GM18511 (cell line): ENCODE data around the gene SLC6A19.
"Not testable (repeated sequence)": the region's sequence is repeated elsewhere in the genome, so short reads cannot be mapped to it uniquely, and the experiment has no call there.

Experiments
- ATAC-seq: cut with Tn5 transposase; IDR thresholded peaks from one replicate; pipeline ENCODE4 v1.9.1; 2021; ENCODE audit warnings: mild to moderate bottlenecking, moderate library complexity; ENCODE audit not compliant: unreplicated experiment

The SLC6A19 gene

DNA sequence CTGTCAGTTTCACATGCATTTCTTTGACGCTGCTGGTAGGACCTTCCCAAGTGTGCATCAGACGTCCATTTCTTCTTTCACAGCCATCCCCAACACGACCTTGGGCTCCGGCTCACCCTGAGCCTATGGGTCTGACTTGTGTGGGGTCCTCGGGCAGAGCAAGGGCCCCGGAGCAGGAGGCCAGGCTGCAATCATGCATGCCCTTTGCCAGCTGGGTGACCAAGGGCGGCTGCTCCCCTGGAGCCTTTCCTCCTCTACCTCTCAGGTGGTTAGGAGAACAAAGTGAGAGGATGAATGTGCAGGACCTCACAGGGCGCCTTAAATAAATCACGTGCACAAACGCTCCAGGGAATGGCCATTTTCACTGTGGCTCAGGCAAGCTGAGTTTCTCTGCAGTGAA is 60.2 kb downstream of the SLC6A19 start:
- no peak for ATAC-seq

DNA sequence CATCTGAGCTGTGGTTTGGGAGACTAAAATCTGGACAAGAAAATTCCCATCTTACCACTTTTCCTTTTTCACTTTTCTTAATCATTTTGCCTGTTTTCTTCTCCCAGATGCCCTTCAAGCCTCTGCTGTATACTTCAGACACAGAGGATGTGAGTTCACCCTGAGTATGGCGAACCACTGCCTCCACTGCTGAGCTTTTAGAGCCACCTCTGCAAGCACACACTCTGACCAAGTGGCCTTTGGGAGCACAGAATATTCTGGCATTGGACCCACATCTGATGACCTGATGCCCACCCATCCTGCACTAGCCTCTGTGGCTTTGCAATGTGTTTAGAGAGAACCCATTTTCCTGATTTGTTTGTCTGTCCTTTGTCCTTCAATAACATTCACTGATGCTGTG is 61.0 kb downstream of the SLC6A19 start:
- ATAC-seq: no peak

DNA sequence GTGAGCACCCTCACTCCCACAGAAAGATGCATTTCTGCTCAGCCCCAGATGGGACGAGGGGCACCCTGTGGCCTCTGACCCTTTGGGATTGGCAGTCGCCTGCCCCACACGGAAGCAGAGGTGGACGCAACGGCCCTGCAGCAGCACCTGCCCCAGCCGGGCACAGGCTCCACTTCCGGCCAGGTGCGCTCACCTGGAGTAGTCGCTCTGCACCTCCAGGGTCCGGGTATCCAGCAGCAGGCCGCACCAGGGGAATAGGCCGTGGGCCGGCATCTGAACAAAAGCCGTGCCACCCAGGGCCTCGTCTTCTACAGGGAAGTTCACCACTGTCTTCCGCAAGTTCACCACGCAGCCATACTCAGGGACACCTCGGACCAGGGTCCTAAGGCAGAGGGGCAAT is 62.8 kb downstream of the SLC6A19 start:
- no peak for ATAC-seq

DNA sequence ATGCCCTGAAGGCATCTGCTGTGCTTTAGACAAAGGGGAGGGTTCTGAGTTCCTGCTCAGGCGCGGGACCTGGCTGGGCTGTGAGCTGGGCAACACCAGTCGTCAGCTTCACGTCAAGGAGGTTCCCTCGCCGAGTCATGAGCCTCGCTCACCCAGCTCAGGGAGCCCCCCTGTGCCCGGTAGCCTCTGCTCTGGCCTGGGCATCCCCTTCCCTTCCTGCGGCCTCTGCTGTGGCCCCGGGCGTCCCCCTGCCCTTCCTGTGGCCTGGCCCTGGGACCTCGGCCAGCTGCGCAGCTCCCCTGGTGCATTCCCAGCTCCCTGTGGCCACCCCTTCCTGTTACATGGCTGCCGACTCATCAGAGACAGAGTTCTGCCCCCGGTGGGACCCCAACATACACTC is 63.6 kb downstream of the SLC6A19 start:
- ATAC-seq: no peak

DNA sequence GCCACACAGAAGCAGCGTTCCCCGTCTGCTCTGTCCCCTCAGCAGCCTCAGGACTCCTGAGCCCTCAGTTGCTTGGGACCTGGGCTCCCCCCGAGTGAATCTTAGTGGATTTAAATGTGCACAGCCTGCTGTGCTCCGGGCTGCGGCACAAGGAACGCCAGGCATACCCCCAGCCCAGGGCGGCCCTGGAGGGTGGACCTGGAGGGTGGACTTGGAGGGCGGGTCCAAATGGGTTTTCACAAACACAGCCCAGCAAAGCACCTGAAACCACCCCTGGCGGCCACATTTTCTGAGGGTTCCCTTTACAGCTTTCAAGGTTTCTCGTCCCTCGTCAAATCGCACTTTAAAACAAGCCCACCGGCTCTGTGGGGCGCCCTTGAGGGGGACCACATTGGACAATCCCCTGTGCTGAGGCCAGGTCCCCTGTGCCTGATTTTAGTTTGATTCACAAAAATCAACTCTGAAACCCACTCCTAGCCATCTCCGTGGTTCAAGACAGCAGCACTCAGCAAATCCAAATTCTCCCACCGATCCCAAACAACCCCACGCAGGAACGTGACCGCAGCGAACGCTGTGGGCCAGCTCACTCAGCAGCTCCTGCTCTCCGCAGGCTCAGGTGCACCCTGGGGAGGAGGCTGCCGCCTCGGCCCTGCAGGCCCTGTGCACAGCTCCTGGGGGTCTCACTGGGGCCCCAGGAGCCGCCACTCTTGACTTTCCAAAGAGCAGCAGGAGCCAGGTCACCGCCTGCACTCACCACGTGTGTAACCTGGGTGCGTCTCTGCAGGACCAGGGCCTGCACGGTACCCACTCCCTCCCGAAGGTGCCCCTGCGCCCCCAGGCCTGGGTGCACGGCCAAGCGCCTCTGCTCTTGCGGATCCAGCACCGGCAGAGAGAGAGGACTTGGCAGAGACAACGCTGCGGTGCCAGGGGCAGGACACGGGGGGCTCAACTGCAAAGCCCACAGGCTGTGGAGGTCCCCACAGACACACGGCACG is 64.4 kb downstream of the SLC6A19 start:
- no peak for ATAC-seq

DNA sequence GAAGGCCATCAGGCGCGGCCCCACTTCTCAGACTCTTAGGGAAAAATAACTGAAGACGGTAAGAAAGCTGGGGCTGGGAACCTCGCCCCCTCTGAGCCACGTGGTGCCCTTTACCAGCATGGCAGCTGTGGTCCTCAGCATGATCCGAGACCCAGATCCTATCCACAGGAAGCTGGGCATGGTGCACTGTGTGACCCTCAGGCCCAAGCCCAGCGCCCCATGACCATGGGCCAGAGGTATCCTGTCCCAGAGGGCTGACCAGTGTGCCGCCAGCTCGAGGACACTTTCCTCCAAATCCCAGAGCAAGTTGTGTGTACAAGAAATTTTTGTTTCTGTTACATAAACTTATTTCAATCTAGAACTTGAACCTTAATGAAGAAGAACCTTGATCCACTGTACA is 65.4 kb downstream of the SLC6A19 start:
- ATAC-seq: no peak

DNA sequence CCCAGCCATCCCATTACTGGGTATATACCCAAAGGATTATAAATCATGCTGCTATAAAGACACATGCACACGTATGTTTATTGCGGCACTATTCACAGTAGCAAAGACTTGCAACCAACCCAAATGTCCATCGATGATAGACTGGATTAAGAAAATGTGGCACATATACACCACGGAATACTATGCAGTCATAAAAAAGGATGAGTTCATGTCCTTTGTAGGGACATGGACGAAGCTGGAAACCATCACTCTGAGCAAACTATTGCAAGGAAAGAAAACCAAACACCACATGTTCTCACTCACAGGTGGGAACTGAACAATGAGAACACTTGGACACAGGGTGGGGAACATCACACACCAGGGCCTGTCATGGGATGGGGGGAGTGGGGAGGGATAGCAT is 66.1 kb downstream of the SLC6A19 start:
- ATAC-seq: not testable (repeated sequence)

DNA sequence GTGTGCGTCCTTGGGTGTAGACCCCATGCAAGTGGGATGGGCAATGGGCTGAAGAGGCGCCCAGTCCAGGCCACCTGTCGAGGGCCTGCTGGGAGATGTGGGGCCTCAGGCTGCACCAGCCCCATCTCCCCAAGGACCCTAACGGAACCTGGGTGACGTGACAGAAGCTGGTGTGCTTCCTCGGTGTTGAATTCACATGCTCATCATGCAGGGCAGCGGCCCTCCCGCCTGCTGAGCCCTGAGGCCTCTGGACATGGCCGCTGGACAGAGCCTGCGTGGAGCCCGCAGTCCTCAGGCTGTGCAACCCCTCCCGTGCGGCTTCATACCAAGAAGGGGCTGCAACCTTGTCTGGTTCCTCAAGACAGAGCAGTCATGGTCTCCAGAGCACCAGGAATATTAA is 66.7 kb downstream of the SLC6A19 start:
- no peak for ATAC-seq

DNA sequence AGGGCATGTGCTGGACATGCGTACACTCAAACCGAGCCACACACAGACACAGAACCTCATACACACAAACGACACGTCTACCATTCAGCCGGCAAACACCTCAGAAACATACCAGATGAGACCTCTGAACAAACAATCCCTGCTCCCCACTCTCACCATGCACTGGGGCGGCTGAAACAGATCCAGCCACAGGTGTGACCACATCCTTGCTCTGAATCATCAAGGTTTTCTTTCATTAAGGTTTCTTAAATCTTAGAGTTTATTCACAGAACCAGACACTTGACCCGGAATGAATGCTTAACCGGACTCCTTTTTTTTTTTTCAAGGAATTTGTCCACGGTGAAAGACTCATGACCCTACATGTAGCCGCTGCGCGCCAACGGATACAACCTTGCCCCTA is 67.3 kb downstream of the SLC6A19 start:
- ATAC-seq: no peak

DNA sequence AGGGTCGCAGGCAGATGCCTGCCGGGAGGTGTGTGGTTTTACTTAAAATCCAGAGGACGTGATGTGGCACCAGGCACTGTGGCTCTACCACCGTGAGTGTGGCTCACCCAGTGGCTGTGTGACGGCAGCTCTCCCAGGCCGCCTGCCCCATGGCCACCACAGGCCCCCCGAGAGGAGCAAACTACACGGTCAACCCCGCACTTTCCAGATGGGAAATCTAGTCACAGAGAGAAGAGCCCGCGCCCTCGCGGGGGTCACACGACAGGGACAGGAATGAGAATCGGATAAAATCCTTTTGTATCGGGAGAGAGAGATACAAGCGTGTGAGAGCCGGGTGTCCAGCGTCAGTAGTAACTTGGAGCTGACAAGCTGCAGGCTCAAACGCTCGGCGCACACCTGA is 69.0 kb downstream of the SLC6A19 start:
- ATAC-seq: no peak

DNA sequence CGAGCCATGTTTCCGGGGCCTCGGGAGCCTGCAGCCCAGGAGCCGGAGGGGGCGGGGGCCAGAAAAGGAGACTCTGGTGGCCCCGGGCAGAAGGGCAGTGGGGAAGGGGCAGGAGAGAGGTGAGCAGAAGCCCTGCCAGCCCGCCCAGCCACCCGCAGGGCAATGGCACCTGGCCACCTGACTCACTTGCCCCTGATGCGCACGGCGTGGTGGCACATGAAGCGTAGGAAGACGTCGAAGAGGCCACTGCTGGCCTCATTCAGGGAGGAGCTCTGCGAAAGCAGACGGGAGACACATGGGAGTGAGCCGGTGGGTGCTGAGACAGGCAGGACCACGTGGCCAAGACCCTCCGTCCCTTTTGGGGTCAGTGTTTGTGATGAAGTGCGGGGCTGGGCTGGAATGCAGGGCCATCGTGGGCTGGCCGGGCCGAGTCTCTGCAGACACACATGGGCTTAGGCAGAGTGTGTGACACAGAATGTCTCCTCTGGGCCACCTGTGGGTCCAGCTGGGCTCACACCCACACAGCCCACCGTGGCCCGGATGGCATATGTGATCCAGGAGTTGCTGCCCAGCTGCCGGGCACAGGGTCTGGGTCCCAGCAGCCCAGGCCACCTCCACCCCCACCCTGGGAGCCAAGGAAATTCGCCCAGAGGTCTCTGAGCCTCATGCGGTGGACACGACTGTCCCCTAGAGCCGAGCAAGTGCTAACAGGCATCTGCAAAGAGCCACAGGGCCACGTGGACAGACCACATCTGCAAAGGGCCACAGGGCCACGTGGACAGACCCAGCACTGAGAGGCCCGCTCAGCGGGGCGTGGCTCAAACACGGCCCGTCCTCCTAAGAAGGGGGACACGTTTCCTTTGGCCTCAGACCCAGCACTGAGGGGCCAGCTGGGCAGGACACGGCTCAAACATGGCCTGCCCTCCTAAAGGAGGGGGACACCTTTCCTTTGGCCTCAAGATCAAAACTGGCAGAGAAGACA is 69.8 kb downstream of the SLC6A19 start:
- no peak for ATAC-seq

DNA sequence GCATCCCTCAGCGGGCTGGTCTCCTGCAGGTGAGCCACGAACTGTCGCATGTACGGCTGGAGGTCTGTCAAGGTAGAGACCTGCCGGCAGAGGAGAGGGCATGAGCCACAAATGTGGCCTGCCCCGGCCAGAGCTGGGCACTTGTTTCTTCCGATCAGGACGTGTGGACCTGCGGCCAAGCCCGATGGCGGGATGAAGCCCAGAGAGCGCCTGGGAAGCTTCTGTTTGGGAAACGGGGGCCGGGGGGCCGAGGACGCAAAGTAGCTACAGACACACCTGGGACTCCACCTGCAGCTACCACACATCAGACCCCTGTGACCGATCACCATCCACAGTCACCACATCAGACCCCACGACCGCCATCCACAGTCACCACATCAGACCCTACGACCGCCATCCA is 70.8 kb downstream of the SLC6A19 start:
- no peak for ATAC-seq

DNA sequence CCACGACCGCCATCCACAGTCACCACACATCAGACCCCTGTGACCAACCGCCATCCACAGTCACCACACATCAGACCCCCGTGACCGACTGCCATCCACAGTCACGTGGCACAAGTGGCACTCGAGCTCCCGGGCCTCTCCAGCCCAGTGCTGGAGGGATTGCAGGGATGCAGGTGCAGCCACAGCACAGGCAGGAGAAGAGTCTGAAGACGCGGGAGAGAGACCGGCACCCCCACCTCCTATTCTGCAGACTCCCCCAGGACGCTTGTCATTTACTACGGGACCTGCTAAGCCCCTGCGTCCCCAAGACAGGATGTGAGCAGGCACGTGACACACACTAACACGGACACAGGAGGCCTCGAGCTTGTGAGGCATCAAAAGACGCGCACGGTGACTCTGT is 72.3 kb downstream of the SLC6A19 start:
- ATAC-seq: no peak

DNA sequence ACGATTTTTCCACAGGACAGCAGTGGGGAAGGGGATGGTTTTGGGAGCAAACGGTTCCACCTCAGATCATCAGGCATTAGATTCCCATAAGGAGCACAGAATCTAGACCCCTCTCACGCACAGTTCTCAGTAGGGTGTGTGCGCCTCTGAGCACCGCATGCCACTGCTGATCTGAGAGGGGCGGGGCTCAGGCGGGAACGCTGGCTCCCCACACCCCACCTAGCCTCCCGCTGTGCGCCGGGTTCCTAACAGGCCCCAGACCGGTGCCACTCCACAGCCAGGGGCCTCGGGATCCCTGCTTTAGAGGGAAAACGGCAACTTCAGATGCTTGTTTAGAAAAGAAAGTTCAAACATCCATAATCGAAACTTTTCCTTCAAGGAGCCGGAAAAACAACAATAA is 73.1 kb downstream of the SLC6A19 start:
- no peak for ATAC-seq
